Ureter (tissue), 1 donor: Measurements from ENCODE around the gene TBXAS1. TPM values are rescaled to one million over a fixed set of nuclear protein-coding genes. Genes with fewer than 3 reads are reported as not detected.

Experiments used
- DNase-seq: peaks from one replicate; pipeline ENCODE4 v3.0.0-alpha.2; 2020; ENCODE audit warnings: low spot score
- total RNA-seq: library from RNA; stranded (reverse); gene quantifications from one replicate; pipeline ENCODE4 v1.2.4, GENCODE V29; 2023
- donor health status: DM: yes; HTN: yes; CAD: no.

Gene TBXAS1
- total RNA-seq, 1 donor from 2014 or later = 13.0 TPM

DNA sequence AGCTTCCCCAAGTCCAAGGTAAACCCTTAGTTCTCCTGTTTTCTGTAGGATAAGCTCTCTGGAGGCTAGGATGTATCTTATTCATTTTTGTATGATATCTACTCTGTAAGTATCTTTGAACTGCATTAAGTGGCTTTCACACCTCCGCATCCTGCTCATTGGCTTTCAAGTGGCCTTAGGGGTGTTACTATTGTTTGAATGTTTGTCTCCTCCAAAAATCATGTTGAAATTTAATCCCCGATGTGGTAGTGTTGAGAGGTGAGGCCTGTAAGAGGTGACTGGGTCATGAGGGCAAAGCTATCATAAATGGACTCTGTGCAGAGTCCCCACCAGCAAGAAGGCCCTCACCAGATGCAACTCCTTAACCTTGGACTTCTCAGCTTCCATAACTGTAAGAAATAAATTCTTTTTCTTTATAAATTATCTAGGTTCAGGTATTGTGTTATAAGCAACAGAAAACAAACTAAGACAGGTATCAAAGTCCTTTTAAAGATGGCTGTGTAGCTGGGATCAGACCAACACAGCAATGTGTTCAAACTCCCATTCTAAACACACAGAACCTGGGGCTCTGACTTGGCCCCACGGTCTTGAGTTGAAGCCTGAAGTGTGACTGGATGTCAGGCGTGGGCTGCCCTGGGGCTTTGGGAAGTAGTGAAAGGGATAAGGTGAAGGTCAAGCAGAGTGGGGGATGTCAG is 25.9 kb downstream of the TBXAS1 start:
- no peak for DNase-seq

DNA sequence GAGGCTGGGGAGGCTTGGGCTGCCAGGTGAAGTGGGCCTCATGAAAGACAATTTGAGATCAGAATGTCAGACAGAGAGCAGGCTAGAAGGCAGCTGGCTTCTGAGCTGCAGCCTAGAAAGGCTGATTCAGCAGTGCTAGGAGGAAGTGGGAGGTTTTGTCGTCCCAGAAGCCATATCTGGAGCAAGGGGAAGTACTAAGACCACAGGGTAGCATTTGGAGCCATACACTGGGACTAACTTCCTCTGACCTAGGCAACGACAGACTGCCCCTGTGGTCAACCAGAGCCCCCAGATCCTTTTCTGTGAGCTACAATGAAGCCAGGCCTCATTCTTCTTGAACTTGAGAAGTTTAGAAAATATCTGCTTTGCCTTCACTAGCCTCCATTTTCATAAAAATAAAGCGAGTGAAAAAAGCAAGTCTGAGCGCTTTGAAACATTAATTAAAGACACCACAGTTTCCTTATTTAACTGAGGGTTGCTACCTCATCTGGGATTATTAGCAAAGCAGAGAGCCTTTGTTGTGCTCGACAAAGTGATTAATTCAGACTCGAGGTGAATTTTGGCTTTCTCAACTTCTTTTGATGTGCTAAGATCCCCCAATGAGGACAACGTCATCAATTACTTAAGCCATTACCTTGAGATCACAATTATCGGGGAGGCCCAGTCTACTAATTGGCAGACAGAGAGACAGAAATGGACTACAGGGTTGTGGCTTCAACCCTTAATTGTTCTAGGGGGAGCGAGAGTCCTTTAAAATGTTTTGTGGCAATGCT is 26.6 kb downstream of the TBXAS1 start:
- DNase-seq = peak; percentile 42

DNA sequence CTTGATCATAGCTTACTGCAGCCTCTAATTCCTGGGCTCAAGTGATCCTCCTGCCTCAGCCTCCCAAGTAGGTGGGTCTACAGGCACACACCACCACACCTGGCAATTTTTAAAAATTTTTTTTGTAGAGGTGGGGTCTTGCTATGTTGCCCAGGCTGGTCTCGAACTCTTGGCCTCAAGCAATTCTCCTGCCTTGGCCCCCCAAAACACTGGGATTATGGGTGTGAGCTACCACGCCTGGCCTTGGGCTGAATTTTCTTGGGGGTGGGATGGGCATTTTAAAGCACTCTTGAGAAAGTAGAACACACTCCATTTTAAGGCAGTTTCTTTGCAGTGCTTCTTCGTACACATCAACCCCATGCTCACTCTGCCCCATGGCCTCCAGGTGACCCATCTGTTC is 28.7 kb downstream of the TBXAS1 start:
- no peak for DNase-seq

GRCh38 chr7:139860090-139860775 is 31.2 kb downstream of the TBXAS1 start:
- peak; percentile 49 for DNase-seq

DNA sequence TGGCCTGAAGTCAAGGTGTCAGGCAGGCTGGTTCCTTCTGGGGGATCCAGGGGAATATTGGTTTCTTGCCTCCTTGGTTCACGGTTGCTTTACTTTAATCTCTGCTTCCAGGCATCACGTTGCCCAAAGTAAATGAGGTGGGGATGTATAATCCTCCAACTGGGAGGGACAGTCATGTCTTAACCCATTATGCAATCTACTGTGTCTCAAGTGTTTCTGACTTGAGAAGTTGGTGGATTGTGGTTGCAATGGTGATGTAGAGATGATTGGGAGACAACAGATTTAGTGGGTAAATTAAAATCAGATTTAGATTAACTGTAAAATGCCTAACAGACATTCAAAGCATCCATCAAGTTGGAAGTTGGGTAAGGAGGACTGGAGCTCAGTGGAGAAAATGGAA is 32.7 kb downstream of the TBXAS1 start:
- no peak for DNase-seq

- DNase-seq = no peak
Measured at GRCh38 chr7:139866047-139866837, 37.2 kb downstream of the TBXAS1 start.

DNA sequence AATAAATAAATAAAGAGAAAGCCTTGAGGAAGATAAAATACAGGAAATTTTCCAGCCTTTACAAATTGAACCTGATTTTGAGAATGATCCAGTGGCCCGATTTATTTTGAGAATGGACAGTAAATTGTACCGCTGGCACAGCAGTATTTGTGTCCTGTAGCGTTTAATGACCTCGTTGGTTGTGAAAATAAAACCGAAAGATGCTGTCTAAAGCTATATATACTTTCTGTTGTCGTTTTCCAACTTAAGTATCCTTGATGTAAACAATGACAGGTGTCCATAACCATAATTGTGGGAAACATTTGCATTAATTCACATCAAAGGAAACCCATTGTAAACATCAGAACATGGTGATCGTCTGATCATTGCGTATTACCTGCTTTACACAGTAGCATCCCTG is 38.8 kb downstream of the TBXAS1 start:
- no peak for DNase-seq

- DNase-seq = no peak
Measured at GRCh38 chr7:139869886-139870285, 40.8 kb downstream of the TBXAS1 start.

DNA sequence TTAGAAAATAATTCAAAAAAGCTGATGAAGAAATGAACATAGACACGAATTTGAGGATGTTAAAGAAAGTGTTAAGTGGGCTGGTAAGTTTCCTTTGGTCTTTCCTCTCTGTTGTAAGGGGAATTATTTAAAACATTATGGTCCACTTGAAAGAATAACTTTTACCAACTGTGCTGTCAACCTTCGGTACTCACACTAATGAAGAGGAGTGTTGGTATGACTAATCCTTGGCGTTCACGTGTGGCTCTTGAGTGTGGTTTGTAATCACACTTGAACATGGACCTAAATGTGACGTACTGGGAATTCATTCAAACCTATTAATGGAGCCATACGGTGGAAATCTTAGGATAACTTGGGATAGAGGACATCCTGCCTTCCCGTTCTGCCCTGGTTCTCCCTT is 41.3 kb downstream of the TBXAS1 start:
- no peak for DNase-seq

- no peak for DNase-seq
Measured at GRCh38 chr7:139871331-139871730, 42.3 kb downstream of the TBXAS1 start.

DNA sequence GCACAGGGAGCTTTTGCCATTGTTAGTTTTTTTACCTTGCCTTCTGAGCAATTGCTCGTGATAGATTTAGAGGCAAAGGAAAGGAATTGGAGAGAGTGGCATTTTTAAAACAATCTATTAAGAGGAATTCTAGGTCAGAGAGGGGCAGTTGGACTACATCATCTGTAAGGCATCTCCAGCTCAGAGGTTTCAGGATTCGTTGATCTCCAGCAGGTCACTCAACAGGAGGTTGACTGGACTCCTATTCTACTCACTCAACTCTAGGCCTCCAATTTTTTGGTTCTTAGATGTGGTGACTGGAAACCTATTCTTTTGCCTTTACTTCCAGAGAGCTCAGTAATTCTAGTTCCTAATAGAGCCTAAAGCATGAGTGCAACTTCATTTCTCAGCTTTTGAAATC is 42.8 kb downstream of the TBXAS1 start:
- no peak for DNase-seq

DNA sequence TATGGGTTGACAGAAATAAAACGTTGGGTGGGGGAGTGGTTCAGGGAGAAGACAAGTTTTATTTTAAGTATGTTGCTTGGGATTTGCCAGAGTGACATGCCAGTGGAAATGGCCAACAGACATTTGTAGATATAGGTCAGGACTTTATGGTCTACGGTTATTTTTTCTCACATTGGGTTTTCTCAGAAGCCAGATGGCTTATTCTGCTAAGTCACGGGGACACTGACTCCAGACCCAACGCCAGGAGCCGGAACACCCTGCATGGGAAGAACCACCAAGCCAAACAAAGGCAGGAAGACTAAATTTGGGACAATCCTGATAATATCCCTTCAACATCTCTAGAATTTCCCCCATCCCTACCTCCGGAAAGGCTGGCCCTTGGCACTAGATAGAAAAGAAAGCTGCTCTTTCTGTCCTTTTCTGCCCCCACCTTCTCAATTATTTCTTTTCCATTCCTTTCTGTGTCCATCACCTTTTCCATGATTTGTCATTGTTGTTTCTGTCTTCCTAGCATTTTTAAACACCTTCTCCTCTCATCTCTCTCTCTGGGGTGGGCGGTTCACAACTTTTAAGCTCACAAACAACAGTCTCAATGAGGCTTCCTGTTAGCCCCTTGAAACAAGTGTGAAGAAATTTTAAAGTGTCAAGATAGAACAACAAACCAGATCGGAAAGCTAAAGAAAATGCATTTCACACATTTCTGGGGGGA is 44.7 kb downstream of the TBXAS1 start:
- DNase-seq = no peak

- no peak for DNase-seq
Measured at GRCh38 chr7:139874302-139874629, 45.2 kb downstream of the TBXAS1 start.

DNA sequence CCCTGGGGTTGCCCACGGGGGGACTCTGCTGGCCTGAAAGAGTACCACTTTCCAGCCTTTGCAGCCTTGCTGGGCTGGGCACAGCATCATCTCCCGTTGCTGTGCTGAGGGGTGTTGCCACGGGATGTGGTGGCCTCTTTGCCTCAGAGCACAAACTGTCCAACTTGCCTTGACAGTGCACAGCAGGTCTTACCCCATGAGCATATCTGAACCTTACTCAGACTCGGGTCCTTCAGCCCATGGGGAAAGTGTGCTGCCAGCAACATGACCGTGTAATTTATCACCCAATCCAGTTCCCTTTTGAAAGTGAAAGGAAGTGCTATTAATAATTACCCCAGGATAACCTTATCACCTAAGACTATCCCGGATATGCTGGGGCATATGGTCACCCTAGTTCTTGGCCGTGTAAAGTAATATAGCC is 46.8 kb downstream of the TBXAS1 start:
- no peak for DNase-seq

- DNase-seq = no peak
Measured at GRCh38 chr7:139876622-139877283, 47.7 kb downstream of the TBXAS1 start.

DNA sequence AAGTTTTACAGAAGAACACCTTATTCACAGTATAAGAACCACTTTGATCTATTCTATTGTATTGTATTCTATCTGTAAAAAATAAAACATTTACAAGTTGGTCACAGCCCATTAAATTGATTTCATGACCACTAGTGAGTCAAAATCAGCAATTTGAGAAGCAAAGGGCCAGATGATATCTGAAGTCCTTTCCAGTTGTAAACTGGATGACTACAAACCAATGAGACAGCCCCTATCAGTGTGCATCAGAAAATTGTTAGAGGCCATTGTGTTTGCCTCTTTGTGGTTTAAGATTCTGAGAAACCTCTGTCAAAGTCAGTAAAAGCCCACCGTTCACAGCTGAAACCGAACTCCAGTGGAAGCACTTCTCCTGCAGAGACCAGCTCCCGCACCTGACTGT is 54.8 kb downstream of the TBXAS1 start:
- no peak for DNase-seq

- DNase-seq = no peak
Measured at GRCh38 chr7:139884441-139884840, 55.4 kb downstream of the TBXAS1 start.

DNA sequence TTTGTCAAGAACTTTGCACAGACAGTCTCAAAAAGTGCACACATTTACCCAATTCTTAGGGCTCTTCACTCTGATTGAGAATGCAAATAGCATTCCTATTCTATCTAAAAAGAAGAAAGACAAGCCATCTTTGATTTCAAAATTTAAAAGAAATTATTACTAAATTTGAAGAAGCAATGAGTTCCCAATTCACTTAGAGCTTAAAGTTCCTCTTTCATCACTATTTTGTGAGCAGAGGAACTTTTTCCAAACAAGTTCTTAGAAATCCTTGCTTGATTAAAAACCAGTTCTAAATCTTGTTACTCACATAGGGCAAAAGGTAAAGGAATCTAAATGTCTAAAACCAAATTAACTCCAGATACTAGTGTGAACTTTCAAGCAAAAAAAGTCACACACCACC is 56.4 kb downstream of the TBXAS1 start:
- no peak for DNase-seq

- DNase-seq = no peak
Measured at GRCh38 chr7:139886206-139886605, 57.1 kb downstream of the TBXAS1 start.

GRCh38 chr7:139886899-139887298 is 57.8 kb downstream of the TBXAS1 start:
- DNase-seq = no peak

DNA sequence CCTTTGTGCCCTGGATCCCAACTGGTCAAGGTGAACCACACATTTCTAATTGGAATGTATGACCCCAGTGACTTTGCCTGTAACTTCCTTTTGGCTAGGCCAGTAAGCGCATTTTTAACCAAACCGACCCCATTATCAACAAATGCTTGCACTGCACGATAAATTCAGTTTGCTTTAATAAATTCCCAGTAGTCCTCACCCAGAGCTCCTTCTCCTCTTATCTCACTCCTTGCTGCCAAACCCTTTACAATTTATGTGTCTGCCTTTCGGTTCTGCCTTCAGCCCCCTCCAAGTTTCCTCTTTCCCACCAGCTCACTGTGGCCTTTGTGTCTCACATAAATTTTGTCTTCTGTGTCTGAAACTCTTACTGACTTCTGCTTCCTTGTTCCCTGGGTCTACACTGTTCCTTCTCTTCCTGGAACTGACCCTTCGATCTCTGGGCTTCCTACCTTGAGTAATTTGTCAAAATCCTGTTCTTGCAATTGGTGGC is 59.0 kb downstream of the TBXAS1 start:
- DNase-seq = no peak
